Neural crest cell (in vitro differentiated cells): ENCODE results near the gene PCOLCE2. TPM values are rescaled to one million over a fixed set of nuclear protein-coding genes. Genes with fewer than 3 reads are reported as not detected.

Source experiments
- DNase-seq: peaks from one replicate; pipeline ENCODE4 v3.0.0; 2021; ENCODE audit warnings: low read depth, mixed read lengths, low spot score
- H3K27ac Mint-ChIP-seq: one replicate; pipeline ENCODE4 v1.8.0; 2021; ENCODE audit warnings: mild to moderate bottlenecking, mixed read lengths; ENCODE audit not compliant: unreplicated experiment
- H3K27me3 Mint-ChIP-seq: 2 replicates; pipeline ENCODE4 v1.8.0; 2021; ENCODE audit warnings: low read depth, mild to moderate bottlenecking, mixed read lengths
- H3K36me3 Mint-ChIP-seq: 2 replicates; pipeline ENCODE4 v1.8.0; 2021; ENCODE audit warnings: low read depth, mild to moderate bottlenecking, mixed read lengths
- H3K4me1 Mint-ChIP-seq: 2 replicates; pipeline ENCODE4 v1.8.0; 2021; ENCODE audit warnings: mixed read lengths
- H3K4me3 Mint-ChIP-seq: one replicate; pipeline ENCODE4 v1.8.0; 2021; ENCODE audit warnings: mild to moderate bottlenecking, mixed read lengths
- H3K9me3 Mint-ChIP-seq: 2 replicates; pipeline ENCODE4 v1.8.0; 2021; ENCODE audit warnings: mixed read lengths
- CTCF ChIP-seq: fragments of 200-600 bp; sonication (generic); conservative IDR thresholded peaks from 2 replicates; pipeline ENCODE4 v1.5.0; 2021; ENCODE audit warnings: antibody characterized with exemption, mild to moderate bottlenecking
- total RNA-seq: library from RNA; stranded (reverse); gene quantifications from 2 replicates; pipeline ENCODE4 v1.2.1, GENCODE V29; 2021

PCOLCE2 gene
- total RNA-seq, 1 donor from 2014 or later: 4.9 TPM

GRCh38 chr3:142902356-142902755 lies 13.5 kb upstream of the PCOLCE2 start:
- peaks cover 9% of the 10 kb centered on the region for H3K27me3 Mint-ChIP-seq
- H3K27ac Mint-ChIP-seq: no peak overlapping the region
- no peaks in the 10 kb centered on the region for H3K36me3 Mint-ChIP-seq
- no peak for DNase-seq
- no peak overlapping the region for H3K4me3 Mint-ChIP-seq
- no peaks in the 10 kb centered on the region for H3K4me1 Mint-ChIP-seq
- TF ChIP-seq CTCF: no peak
- no peaks in the 10 kb centered on the region for H3K9me3 Mint-ChIP-seq

- no peak for DNase-seq
- no peaks in the 10 kb centered on the region for H3K36me3 Mint-ChIP-seq
These were observed 9.7 kb upstream of the PCOLCE2 start for GRCh38 chr3:142898346-142899213.

GRCh38 chr3:142897807-142898206 lies 8.9 kb upstream of the PCOLCE2 start:
- Mint-ChIP-seq H3K4me1 (no peaks in the 10 kb centered on the region), H3K9me3 (no peaks in the 10 kb centered on the region), H3K36me3 (no peaks in the 10 kb centered on the region), H3K27me3 (peaks cover 5% of the 10 kb centered on the region), H3K4me3 (no peak overlapping the region), H3K27ac (no peak overlapping the region)
- no peak for DNase-seq
- TF ChIP-seq CTCF: no peak

More at GRCh38 chr3:142898346-142899213, 9.7 kb upstream of the PCOLCE2 start:
- H3K9me3 Mint-ChIP-seq: no peaks in the 10 kb centered on the region
- H3K4me3 Mint-ChIP-seq: no peak overlapping the region
- no peak overlapping the region for H3K27ac Mint-ChIP-seq
- TF ChIP-seq CTCF: no peak
- peaks cover 8% of the 10 kb centered on the region for H3K27me3 Mint-ChIP-seq
- H3K4me1 Mint-ChIP-seq: no peaks in the 10 kb centered on the region

GRCh38 chr3:142896996-142897395 lies 8.1 kb upstream of the PCOLCE2 start:
- Mint-ChIP-seq H3K4me1 (no peaks in the 10 kb centered on the region), H3K27me3 (peaks cover 12% of the 10 kb centered on the region), H3K9me3 (no peaks in the 10 kb centered on the region), H3K27ac (no peak overlapping the region), H3K4me3 (no peak overlapping the region), H3K36me3 (no peaks in the 10 kb centered on the region)
- no peak for DNase-seq
- TF ChIP-seq CTCF: no peak

- Mint-ChIP-seq H3K27ac (no peak overlapping the region), H3K4me1 (no peaks in the 10 kb centered on the region), H3K9me3 (no peaks in the 10 kb centered on the region), H3K4me3 (no peak overlapping the region), H3K27me3 (peaks cover 14% of the 10 kb centered on the region), H3K36me3 (no peaks in the 10 kb centered on the region)
- no peak for TF ChIP-seq CTCF
- no peak for DNase-seq
These were observed 7.4 kb upstream of the PCOLCE2 start for GRCh38 chr3:142896201-142896755.
